Activated T-helper 1 cell treated with Interleukin-2 at 50 U/mL for 16 hours (primary cell): ENCODE measurements around the gene MMP26.
"Not testable (repeated sequence)": the region's sequence is repeated elsewhere in the genome, so short reads cannot be mapped to it uniquely, and the experiment has no call there.

ENCODE experiments used
- DNase-seq: peaks from one replicate; pipeline ENCODE4 v3.0.0-alpha.2; 2020; ENCODE audit warnings: low read depth

The MMP26 gene

GRCh38 chr11:4722616-4723534 lies 18.3 kb downstream of the MMP26 start:
- not testable (repeated sequence) for DNase-seq

GRCh38 chr11:4727171-4727570 lies 22.6 kb downstream of the MMP26 start:
- DNase-seq = no peak

GRCh38 chr11:4740735-4741134 lies 36.2 kb downstream of the MMP26 start:
- DNase-seq = no peak

DNA sequence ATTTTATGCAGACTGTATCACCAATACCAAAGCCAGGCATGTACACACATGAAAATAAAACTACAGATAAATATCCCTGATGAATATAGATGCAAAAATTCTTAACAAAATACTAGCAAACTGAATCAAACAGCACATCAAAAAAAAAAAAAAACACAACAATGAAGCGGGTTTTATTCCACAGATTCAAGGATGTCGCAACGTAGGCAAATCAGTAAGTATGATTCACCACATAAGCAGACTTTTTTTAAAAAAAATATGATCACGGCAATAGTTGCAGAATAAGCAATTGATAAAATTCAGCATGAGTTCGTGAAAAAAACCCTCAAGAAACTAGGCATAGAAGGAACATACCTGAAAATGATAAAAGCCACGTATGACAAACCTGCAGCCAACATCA lies 43.9 kb downstream of the MMP26 start:
- no peak for DNase-seq

DNA sequence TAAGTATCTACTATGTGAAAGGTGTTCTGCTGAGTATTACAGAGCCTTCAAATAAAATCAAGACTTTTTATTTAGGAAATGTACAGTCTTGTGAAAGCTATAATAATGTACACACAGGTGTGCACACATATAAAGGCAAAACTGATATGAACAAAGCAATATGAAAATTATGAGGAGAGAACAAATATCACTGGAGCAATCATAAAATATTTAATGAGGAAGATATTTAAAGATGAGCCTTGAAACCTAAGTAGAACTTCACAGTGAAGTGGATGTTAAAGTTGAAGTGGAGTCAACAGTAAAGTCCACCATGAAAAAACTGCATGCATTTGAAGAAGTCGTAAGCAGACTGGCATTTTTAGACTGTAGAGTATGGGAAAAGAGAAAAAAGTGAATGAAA lies 46.6 kb downstream of the MMP26 start:
- no peak for DNase-seq
